NCI-H345 treated with DMSO at 0.1 percent for 48 hours (cell line): ENCODE results near the gene RBM8A.
"Not testable (repeated sequence)": the region's sequence is repeated elsewhere in the genome, so short reads cannot be mapped to it uniquely, and the experiment has no call there.

Experiments used
- DNase-seq: peaks from one replicate; lab custom pipeline; 2025; ENCODE audit not compliant: unreplicated experiment; lab: John Stamatoyannopoulos, UW

RBM8A gene

GRCh38 chr1:145956781-145957442, 29.6 kb upstream of the RBM8A start:
- DNase-seq, result no peak

GRCh38 chr1:145956361-145956760, 29.1 kb upstream of the RBM8A start:
- DNase-seq, result no peak

GRCh38 chr1:145955436-145955835, 28.2 kb upstream of the RBM8A start:
- no peak for DNase-seq

- DNase-seq, result no peak
Observed at GRCh38 chr1:145953861-145954260, 26.6 kb upstream of the RBM8A start.

DNA sequence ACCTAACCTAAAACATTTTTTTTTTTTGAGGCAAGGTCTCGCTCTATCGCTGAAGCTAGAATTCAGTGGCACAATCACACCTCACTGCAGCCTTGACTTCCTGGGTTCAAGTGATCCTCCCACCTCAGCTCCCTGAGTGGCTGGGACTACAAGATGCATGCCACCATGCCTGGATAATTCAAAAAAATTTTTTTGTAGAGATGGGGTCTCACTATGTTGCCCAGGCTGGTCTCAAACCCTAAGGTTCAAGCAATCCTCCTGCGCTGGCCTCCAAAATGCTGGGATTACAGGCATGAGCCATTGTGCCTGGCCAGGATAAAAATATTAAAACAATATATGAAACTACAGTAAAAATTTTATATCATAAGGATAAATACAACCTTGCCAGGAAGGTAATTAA, 25.6 kb upstream of the RBM8A start:
- no peak for DNase-seq

- no peak for DNase-seq
Observed at GRCh38 chr1:145951526-145951925, 24.2 kb upstream of the RBM8A start.

DNA sequence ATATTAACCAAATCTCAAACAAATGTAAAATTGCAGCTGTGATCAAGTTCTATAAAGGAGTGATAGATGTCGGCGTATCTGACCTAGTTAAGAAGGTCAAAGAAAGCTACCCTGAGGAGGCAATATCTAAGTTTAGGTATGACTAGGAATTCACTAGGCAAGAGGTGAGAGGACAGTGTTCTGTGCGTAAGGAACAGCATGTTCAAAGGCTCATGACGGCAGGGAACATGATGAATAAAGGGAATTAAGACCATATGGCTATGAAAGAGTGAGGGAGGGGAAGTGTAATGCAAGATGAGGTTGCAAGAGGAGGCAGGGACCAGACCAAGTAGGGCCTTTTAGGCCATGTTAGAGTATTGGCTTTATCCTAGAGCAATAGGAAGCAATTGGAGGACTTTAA, 21.9 kb upstream of the RBM8A start:
- DNase-seq, result no peak

- DNase-seq, result no peak
Observed at GRCh38 chr1:145947551-145947950, 20.3 kb upstream of the RBM8A start.

- no peak for DNase-seq
Observed at GRCh38 chr1:145946477-145946986, 19.2 kb upstream of the RBM8A start.

GRCh38 chr1:145944532-145944931, 17.2 kb upstream of the RBM8A start:
- DNase-seq, result no peak

DNA sequence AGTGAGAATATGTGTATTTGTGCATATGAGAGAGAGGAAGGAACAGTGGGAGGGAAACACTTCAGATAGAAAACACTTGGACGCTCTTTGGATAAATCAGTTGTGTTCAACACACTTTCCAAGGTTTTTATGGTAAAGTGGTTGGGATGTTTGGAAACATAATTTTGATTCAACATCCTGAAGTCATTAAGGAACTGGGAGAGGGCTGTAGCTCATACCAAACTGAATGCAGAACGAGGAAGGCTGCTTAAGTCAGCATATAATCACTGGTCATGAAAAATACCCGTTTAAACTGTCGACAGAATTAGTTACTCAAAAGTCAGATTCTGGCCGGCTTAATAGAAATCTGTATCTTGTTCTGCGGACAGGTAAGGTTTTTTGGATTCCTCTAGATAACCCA, 15.6 kb upstream of the RBM8A start:
- no peak for DNase-seq

- no peak for DNase-seq
Observed at GRCh38 chr1:145942405-145942804, 15.1 kb upstream of the RBM8A start.

GRCh38 chr1:145937436-145937835, 10.2 kb upstream of the RBM8A start:
- DNase-seq, result no peak

DNA sequence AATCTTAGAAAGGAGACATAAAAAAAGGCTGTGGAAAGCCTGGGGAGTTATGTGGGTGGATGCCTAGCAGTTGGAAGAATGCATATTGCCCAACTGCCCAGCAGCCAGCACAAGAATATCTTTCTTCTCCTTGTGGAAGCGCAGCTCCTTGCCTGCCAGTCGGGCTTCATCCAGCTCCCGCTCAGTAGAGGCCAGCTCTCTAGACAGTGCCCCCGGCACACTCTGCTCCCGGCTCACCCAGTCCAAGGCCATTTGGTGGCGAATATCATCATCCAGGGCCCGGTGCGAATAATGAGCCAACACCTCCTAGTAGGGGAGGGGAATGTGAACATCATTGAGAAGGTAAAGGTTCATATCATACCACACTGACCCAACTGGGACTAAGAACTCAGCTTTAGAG, 9.0 kb upstream of the RBM8A start:
- DNase-seq, result no peak

- DNase-seq, result no peak
Observed at GRCh38 chr1:145935708-145936107, 8.4 kb upstream of the RBM8A start.

- DNase-seq, result not testable (repeated sequence)
Observed at GRCh38 chr1:145932522-145933009, 5.3 kb upstream of the RBM8A start.

DNA sequence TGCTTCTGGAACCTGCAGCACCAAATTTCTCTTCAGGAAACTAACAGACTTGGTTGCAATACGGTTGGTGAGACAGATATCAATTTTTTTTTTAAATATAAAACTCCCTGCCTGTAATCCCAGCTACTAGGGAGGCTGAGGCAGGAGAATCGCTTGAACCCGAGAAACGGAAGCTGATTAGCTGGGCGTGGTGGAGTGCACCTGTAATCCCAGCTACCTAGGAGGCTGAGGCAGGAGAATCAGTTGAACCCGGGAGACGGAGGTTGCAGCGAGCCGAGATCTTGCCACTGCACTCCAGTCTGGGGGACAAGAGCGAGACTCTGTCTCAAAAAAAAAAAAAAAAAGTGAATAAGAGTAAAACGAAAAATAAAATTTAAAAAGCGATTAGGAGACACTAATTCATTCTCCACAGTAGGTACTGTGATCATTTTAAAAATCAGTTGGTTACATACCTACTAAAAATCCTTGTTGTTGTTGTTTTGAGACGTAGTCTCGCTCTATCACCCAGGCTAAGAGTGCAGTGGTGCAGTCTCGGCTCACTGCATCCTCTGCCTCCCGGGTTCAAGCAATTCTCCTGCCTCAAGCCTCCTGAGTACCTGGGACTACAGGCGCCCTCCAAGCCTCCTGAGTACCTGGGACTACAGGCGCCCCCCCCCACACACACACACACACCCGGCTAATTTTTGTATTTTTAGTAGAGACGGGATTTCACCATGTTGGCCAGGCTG, 796 bp upstream of the RBM8A start:
- no peak for DNase-seq

DNA sequence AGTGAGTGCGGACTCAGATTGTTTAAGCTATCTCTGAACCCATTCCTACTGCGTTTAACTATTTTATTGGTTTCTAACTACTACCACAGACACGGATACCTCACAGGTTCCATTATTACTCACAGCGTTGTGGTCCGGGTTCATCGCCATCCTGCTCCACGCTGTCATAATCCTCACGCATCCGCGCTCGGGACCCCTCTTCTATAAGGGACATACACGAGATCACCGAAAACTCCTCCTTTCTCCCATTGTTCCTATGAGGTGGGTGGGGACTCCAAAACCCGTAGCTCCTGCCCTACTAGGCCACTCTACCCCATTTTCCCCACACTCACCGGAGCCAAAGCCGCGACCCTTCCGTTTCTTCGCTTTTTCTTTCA, 610 bp downstream of the RBM8A start:
- no peak for DNase-seq

DNA sequence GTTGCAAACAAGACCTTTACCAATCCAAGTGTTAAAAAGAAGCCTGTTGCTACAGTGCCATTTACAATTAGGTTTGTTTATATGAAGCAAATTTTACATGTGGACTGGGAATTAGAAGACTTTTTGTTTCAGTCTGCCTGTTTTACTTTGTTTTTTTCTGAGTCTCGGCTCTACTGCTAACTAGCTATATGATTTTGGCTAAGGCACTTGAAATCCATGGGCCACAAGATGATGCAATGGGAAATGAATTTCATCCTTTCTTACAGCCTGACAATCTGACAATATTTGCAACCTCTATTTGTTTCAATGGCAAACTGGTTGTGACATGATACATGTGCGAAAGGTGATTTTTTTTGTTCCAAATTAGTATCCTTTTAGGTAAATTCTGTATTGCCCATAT, 5.0 kb downstream of the RBM8A start:
- no peak for DNase-seq

DNA sequence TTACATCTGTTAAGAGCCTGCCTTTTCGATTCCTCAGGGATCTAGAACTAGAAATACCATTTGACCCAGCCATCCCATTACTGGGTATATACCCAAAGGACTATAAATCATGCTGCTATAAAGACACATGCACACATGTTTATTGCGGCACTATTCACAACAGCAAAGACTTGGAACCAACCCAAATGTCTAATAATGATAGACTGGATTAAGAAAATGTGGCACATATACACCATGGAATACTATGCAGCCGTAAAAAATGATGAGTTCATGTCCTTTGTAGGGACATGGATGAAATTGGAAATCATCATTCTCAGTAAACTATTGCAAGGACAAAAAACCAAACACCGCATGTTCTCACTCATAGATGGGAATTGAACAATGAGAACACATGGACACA, 7.0 kb downstream of the RBM8A start:
- not testable (repeated sequence) for DNase-seq

GRCh38 chr1:145918992-145919939, 8.0 kb downstream of the RBM8A start:
- no peak for DNase-seq
